ENCODE measurements around the gene PPP6R2. TPM values are rescaled to one million over a fixed set of nuclear protein-coding genes. Genes with fewer than 3 reads are reported as not detected.

PPP6R2 gene
- total RNA-seq, 1 donor from 2014 or later: 87.9 TPM

- H3K36me3 Mint-ChIP-seq (ENCODE audit: insufficient read depth): peaks cover 4% of the 10 kb centered on the region
- no peak overlapping the region for H3K27ac Mint-ChIP-seq
- H3K27me3 Mint-ChIP-seq: no peaks in the 10 kb centered on the region
- no peak for DNase-seq (ENCODE audit: low spot score, unreplicated experiment)
- no peaks in the 10 kb centered on the region for H3K9me3 Mint-ChIP-seq (ENCODE audit: low read depth)
- TF ChIP-seq CTCF (IDR thresholded peaks at IDR 0.05; ENCODE audit: unreplicated experiment): no peak
- H3K4me3 Mint-ChIP-seq (ENCODE audit: low read depth): no peak overlapping the region
- H3K4me1 Mint-ChIP-seq (ENCODE audit: low read depth): peaks cover 14% of the 10 kb centered on the region
Measured at GRCh38 chr22:50468626-50469025, 125.5 kb downstream of the PPP6R2 start.

- Mint-ChIP-seq H3K9me3 (ENCODE audit: low read depth) (no peaks in the 10 kb centered on the region), H3K4me3 (ENCODE audit: low read depth) (no peak overlapping the region), H3K4me1 (ENCODE audit: low read depth) (peaks cover 20% of the 10 kb centered on the region), H3K27ac (no peak overlapping the region), H3K27me3 (no peaks in the 10 kb centered on the region), H3K36me3 (ENCODE audit: insufficient read depth) (peaks cover 3% of the 10 kb centered on the region)
- no peak for TF ChIP-seq CTCF (IDR thresholded peaks at IDR 0.05; ENCODE audit: unreplicated experiment)
- no peak for DNase-seq (ENCODE audit: low spot score, unreplicated experiment)
Measured at GRCh38 chr22:50469377-50470305, 126.5 kb downstream of the PPP6R2 start.

- TF ChIP-seq CTCF (IDR thresholded peaks at IDR 0.05; ENCODE audit: unreplicated experiment): no peak
- no peaks in the 10 kb centered on the region for H3K27me3 Mint-ChIP-seq
- peaks cover 21% of the 10 kb centered on the region for H3K4me1 Mint-ChIP-seq (ENCODE audit: low read depth)
- no peak overlapping the region for H3K27ac Mint-ChIP-seq
- H3K4me3 Mint-ChIP-seq (ENCODE audit: low read depth): no peak overlapping the region
- no peak for DNase-seq (ENCODE audit: low spot score, unreplicated experiment)
- H3K36me3 Mint-ChIP-seq (ENCODE audit: insufficient read depth): peaks cover 3% of the 10 kb centered on the region
- H3K9me3 Mint-ChIP-seq (ENCODE audit: low read depth): no peaks in the 10 kb centered on the region
Measured at GRCh38 chr22:50470491-50470890, 127.4 kb downstream of the PPP6R2 start.

- Mint-ChIP-seq H3K27me3 (no peaks in the 10 kb centered on the region), H3K4me1 (ENCODE audit: low read depth) (peaks cover 22% of the 10 kb centered on the region), H3K4me3 (ENCODE audit: low read depth) (no peak overlapping the region), H3K9me3 (ENCODE audit: low read depth) (no peaks in the 10 kb centered on the region), H3K36me3 (ENCODE audit: insufficient read depth) (peaks cover 3% of the 10 kb centered on the region), H3K27ac (no peak overlapping the region)
- TF ChIP-seq CTCF (IDR thresholded peaks at IDR 0.05; ENCODE audit: unreplicated experiment): no peak
- no peak for DNase-seq (ENCODE audit: low spot score, unreplicated experiment)
Measured at GRCh38 chr22:50471197-50471847, 128.2 kb downstream of the PPP6R2 start.

GRCh38 chr22:50471962-50472361 is 128.8 kb downstream of the PPP6R2 start:
- Mint-ChIP-seq H3K27ac (no peak overlapping the region), H3K36me3 (ENCODE audit: insufficient read depth) (peaks cover 1% of the 10 kb centered on the region), H3K27me3 (peaks cover 1% of the 10 kb centered on the region), H3K4me3 (ENCODE audit: low read depth) (peak overlapping the region; percentile 50), H3K4me1 (ENCODE audit: low read depth) (peaks cover 23% of the 10 kb centered on the region), H3K9me3 (ENCODE audit: low read depth) (no peaks in the 10 kb centered on the region)
- no peak for TF ChIP-seq CTCF (IDR thresholded peaks at IDR 0.05; ENCODE audit: unreplicated experiment)
- no peak for DNase-seq (ENCODE audit: low spot score, unreplicated experiment)
